ENCODE data around the gene MTRFR.

Gene MTRFR

DNA sequence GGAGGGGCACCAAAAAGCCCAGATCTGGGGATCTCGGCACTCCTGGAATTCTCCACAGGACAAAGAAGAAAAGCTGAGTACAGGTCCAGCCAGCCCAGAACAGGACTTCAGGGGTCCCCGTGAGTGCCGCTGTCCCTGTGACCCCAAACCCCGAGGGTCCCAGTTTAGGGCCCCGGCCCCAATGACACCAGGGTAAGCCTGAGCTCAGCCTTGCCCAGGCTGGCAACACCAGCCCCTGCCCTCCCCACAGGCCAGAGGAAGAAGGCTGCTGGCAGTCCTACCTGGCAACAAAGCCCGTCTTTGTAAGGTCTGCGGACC is 36.6 kb downstream of the MTRFR start:
- TF ChIP-seq CTCF (IDR thresholded peaks at IDR 0.05) = no peak
- peaks cover 0 to 42% (median 29%) of the 10 kb centered on the region in 4 donors for H3K4me1 ChIP-seq

DNA sequence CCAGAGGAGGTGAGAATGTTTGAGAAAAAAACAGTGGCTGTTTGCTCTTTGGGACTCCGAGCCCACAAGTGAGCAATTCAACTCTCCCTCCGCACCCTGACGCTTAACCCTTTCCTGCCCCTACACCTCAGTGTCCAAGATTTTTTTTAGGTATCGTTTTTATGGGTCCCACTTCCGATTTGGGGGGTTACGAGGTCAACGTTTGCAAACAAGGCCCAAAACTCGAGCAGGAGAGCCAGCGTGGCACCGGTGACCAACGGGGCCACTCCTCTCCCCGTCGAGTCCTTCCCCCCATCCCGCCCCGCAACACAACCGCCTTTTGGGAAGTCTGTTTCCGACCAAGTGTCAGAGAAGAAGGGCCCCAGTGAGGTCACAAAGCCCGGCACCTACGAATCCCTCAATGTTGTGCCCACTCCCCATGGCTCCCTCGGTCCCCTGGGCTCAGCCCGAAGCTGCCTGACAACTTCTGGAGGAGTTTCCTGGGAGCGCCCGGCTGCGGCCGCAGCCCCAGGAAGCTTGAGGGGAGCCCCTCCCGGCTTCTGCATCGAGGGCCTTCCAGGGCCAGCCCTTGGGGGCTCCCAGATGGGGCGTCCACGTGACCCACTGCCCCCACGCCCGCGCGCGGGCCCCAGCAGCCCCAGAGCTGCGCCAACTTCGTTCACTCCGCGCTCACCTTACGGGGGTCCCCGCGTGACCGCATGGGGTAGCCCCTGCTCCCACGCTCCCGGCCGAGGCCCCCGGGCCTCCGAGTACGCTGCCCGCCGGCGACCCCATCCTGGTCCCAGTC is 37.2 kb downstream of the MTRFR start:
- peaks cover 0 to 22% (median 7%) of the 10 kb centered on the region in 3 donors for H3K36me3 ChIP-seq
- H3K4me1 ChIP-seq = peaks cover 0 to 42% (median 29%) of the 10 kb centered on the region in 4 donors
- H3K27me3 ChIP-seq = no peaks in the 10 kb centered on the region
- peak in 1 of 2 experiments; percentile 3 for TF ChIP-seq CTCF (IDR thresholded peaks at IDR 0.05)
- intact Hi-C loops (cut with DNase I; ENCODE audit: low total_unique reads) = no loop called here
- H3K27ac ChIP-seq = peak overlapping the region; percentile 72 to 82
- H3K9me3 ChIP-seq = no peaks in the 10 kb centered on the region
- DNase-seq = no peak
- H3K4me3 ChIP-seq = peak overlapping the region; percentile 74 to 90

More for the DNA sequence above, 36.6 kb downstream of the MTRFR start:
- H3K9me3 ChIP-seq = no peaks in the 10 kb centered on the region
- peaks cover 0 to 26% (median 12%) of the 10 kb centered on the region in 3 donors for H3K36me3 ChIP-seq
- DNase-seq = no peak
- H3K4me3 ChIP-seq = peak overlapping the region; percentile 74 to 90
- intact Hi-C loops (cut with DNase I; ENCODE audit: low total_unique reads) = loop anchor here (5.0 to 10.0 kb wide), 2 partner anchors 95 to 327 kb away; partner anchors contain the start of gene SBNO1
- peak overlapping the region; percentile 72 to 82 for H3K27ac ChIP-seq
- H3K27me3 ChIP-seq = no peaks in the 10 kb centered on the region

GRCh38 chr12:123271001-123271668 is 37.9 kb downstream of the MTRFR start:
- Histone ChIP-seq H3K9me3 (no peaks in the 10 kb centered on the region), H3K36me3 (peaks cover 0 to 14% (median 6%) of the 10 kb centered on the region in 3 donors), H3K27me3 (no peaks in the 10 kb centered on the region), H3K4me1 (peaks cover 0 to 42% (median 29%) of the 10 kb centered on the region in 4 donors), H3K4me3 (peak overlapping the region; percentile 74 to 90), H3K27ac (peak overlapping the region; percentile 72 to 82)
- intact Hi-C loops (cut with DNase I; ENCODE audit: low total_unique reads) = no loop called here
- TF ChIP-seq CTCF (IDR thresholded peaks at IDR 0.05) = peak; percentile 28 to 85
- DNase-seq = peak in 1 of 2 donors; percentile 63

DNA sequence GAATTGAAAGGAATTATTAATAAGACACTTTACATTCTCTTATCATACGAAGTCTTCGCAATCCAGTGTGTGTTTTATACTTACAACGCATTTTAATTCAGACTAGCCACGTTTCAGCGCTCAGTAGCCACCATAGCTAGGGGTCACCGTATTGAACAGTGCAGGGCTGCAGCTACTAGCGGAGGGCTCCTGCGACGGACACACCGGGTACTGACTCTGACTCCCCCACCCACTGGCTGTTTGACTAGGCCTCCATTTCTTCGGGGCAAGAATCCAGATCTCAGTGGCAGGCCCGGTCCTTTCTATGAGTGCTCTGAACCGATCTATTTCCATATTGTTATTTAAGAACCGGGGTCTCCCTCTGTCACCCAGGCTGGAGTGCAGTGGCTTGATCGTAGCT is 39.9 kb downstream of the MTRFR start:
- no peak for TF ChIP-seq CTCF (IDR thresholded peaks at IDR 0.05)
- no peaks in the 10 kb centered on the region for H3K36me3 ChIP-seq
- DNase-seq = no peak
- no peaks in the 10 kb centered on the region for H3K27me3 ChIP-seq
- no peak overlapping the region for H3K27ac ChIP-seq
- no peak overlapping the region for H3K4me3 ChIP-seq
- peaks cover 0 to 36% (median 26%) of the 10 kb centered on the region in 4 donors for H3K4me1 ChIP-seq
- no peaks in the 10 kb centered on the region for H3K9me3 ChIP-seq
- intact Hi-C loops (cut with DNase I; ENCODE audit: low total_unique reads) = no loop called here

DNA sequence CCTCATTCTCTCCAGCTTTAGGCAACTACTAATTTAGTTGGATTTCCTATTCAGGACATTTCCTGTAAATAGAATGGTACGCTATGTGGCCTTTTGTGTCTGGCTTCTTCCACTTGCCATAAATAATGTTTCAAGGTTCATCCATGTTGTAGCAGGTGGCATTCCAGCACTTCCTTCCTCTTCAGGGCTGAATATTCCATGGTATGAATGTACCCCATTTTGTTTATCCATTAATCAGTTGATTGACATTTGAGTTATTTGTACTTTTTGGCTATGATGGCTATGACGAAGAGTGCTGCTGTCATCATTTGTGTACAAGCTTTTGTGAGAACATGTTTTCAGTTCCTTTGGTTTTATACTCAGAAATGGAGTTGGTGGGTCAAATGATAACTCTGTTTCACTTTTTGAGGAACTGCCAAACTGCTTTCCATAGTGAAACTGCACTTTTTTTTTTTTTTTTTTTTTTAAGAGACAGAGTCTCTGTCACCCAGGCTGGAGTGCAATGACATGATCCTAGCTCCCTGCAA is 44.9 kb downstream of the MTRFR start:
- no peak overlapping the region for H3K27ac ChIP-seq
- H3K36me3 ChIP-seq = no peaks in the 10 kb centered on the region
- no peaks in the 10 kb centered on the region for H3K27me3 ChIP-seq
- DNase-seq = no peak
- intact Hi-C loops (cut with DNase I; ENCODE audit: low total_unique reads) = no loop called here
- TF ChIP-seq CTCF (IDR thresholded peaks at IDR 0.05) = no peak
- no peaks in the 10 kb centered on the region for H3K4me1 ChIP-seq
- H3K4me3 ChIP-seq = no peak overlapping the region
- H3K9me3 ChIP-seq = no peaks in the 10 kb centered on the region
